Karpas-422 (cell line): ENCODE data around the gene TMIE. TPM values are rescaled to one million over a fixed set of nuclear protein-coding genes. Genes with fewer than 3 reads are reported as not detected.

Experiments
- DNase-seq: peaks from one replicate; pipeline ENCODE4 v3.0.0-alpha.2; 2015
- H2AFZ ChIP-seq: fragments of 200-600 bp; sonication (generic); 2 replicates; pipeline ENCODE4 v1.6.1; 2014; ENCODE audit warnings: antibody characterized with exemption, low read length, mixed read lengths
- H3K27ac ChIP-seq: fragments of 200-600 bp; sonication (generic); 2 replicates; pipeline ENCODE4 v1.5.1; 2014; ENCODE audit warnings: mild to moderate bottlenecking, low read length, moderate library complexity
- H3K27me3 ChIP-seq: fragments of 200-600 bp; sonication (generic); 2 replicates; pipeline ENCODE4 v1.6.1; 2014; ENCODE audit warnings: low read length, mixed read lengths
- H3K36me3 ChIP-seq: fragments of 200-600 bp; sonication (generic); 2 replicates; pipeline ENCODE4 v1.6.1; 2014; ENCODE audit warnings: low read length, mixed read lengths; ENCODE audit not compliant: insufficient read depth
- H3K4me1 ChIP-seq: fragments of 200-600 bp; sonication (generic); 2 replicates; pipeline ENCODE4 v1.6.1; 2014; ENCODE audit warnings: mild to moderate bottlenecking, low read length, mixed read lengths
- H3K4me2 ChIP-seq: fragments of 200-600 bp; sonication (generic); 2 replicates; pipeline ENCODE4 v1.6.1; 2014; ENCODE audit warnings: low read length, low read depth, mild to moderate bottlenecking; ENCODE audit not compliant: poor library complexity, severe bottlenecking
- H3K4me3 ChIP-seq: fragments of 200-600 bp; sonication (generic); 2 replicates; pipeline ENCODE4 v1.5.1; 2014; ENCODE audit warnings: mild to moderate bottlenecking, antibody characterized with exemption, low read length, mixed read lengths
- H3K79me2 ChIP-seq: fragments of 200-600 bp; sonication (generic); 2 replicates; pipeline ENCODE4 v1.6.1; 2014; ENCODE audit warnings: mild to moderate bottlenecking, low read length, mixed read lengths
- H3K9ac ChIP-seq: fragments of 200-600 bp; sonication (generic); 2 replicates; pipeline ENCODE4 v1.6.0; 2014; ENCODE audit warnings: low read length
- H3K9me2 ChIP-seq: fragments of 200-600 bp; sonication (generic), shearing (Covaris generic); replicated peaks from 2 replicates; pipeline ENCODE4 v1.6.0; 2014; ENCODE audit warnings: mild to moderate bottlenecking, low read length, moderate library complexity; ENCODE audit not compliant: insufficient read depth
- H3K9me3 ChIP-seq: fragments of 300-700, 200-600 bp; sonication (generic); 2 replicates; pipeline ENCODE4 v1.6.1; 2014; ENCODE audit warnings: low read length, mixed read lengths
- H4K20me1 ChIP-seq: fragments of 200-600 bp; sonication (generic); 2 replicates; pipeline ENCODE4 v1.6.1; 2014; ENCODE audit warnings: mild to moderate bottlenecking, antibody characterized with exemption, low read length, low read depth; ENCODE audit not compliant: insufficient read depth
- total RNA-seq: library from RNA; depleted of rRNA; stranded (reverse); fragments of >200 nt; shearing (Covaris generic); gene quantifications from 2 replicates; pipeline ENCODE4 v1.2.3, GENCODE V29; 2014; ENCODE audit warnings: low replicate concordance

The TMIE gene
- total RNA-seq, 1 experiment from 2014 or later, result not detected

DNA sequence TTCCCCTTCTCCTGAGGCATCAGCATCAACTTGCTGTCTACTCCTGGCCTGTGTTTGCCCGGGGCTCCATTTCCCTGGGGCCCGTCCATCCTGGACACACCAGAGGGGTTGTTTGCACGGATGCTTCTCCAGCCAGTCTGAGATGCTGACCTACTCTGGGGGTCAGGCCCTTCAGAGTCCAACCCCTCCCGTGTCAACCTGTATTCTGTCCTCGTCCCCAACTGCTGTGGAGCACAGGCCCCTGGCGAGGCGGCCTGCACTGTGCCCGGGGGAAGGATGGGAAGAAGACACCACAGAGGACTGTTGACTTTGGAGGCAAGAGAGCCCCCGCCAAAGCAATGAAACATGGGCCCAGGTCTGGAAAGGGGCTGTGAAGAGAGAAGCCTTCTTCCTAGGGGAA is 33.5 kb upstream of the TMIE start:
- no peak for DNase-seq
- H3K36me3 ChIP-seq, result no peaks in the 10 kb centered on the region

DNA sequence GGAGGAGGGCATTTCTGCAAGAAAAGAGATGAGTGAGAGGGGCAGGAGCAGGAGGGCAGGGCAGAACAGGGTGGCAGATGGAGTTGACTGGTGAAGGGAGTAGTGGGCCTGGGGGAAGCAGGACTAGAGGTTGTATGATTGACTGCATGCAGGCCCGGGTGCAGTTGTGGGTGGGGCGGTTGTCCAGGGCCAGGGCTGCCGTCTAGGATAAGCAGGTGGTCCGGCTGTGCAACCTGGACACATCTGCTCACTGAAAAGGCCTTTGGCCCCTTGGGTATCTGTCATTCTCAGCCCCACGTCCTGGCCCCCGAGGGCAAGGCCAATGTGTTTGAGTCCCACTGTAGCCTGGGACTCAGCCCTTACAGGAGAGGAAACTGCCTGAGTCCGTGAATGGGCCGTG is 33.1 kb upstream of the TMIE start:
- Histone ChIP-seq H3K4me1 (no peaks in the 10 kb centered on the region), H3K79me2 (no peaks in the 10 kb centered on the region), H2AFZ (no peak overlapping the region), H3K9ac (no peak overlapping the region), H3K36me3 (no peaks in the 10 kb centered on the region), H3K4me3 (no peak overlapping the region), H4K20me1 (no peaks in the 10 kb centered on the region; the same call in 1 of the 2 replicates), H3K9me3 (no peaks in the 10 kb centered on the region), H3K27ac (no peak overlapping the region), H3K9me2 (no peaks in the 10 kb centered on the region), H3K4me2 (no peak overlapping the region), H3K27me3 (no peaks in the 10 kb centered on the region)
- DNase-seq, result no peak

More for the DNA sequence above, 33.5 kb upstream of the TMIE start:
- no peaks in the 10 kb centered on the region for H3K9me3 ChIP-seq
- no peaks in the 10 kb centered on the region for H3K9me2 ChIP-seq
- no peaks in the 10 kb centered on the region; the same call in 1 of the 2 replicates for H4K20me1 ChIP-seq
- H3K27ac ChIP-seq, result no peak overlapping the region
- no peak overlapping the region for H3K4me2 ChIP-seq
- H3K4me1 ChIP-seq, result no peaks in the 10 kb centered on the region
- H3K4me3 ChIP-seq, result no peak overlapping the region
- H3K79me2 ChIP-seq, result no peaks in the 10 kb centered on the region
- H2AFZ ChIP-seq, result no peak overlapping the region
- no peaks in the 10 kb centered on the region for H3K27me3 ChIP-seq
- H3K9ac ChIP-seq, result no peak overlapping the region

DNA sequence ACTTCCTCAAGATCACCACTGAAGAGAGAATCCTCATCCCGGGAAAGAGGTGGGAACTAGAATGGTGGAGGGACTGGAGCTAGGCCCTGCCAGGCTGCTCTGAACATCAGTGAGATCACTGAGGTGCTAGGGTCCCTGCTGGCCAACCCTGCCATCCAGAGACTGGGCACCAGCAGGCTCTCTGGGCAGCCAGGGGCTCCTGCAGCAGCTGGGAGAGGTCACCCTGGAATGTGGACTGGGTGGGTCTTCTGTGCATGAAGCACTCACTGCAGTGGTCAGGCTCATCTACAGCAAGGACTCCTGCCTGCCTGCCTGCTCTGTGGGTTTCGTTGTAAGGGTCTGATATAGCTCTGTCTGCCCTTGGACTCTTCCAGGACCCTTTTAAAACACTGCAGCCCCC is 32.6 kb upstream of the TMIE start:
- no peak overlapping the region for H3K4me2 ChIP-seq
- no peak for DNase-seq
- H2AFZ ChIP-seq, result no peak overlapping the region
- no peaks in the 10 kb centered on the region for H3K9me2 ChIP-seq
- H3K9me3 ChIP-seq, result no peaks in the 10 kb centered on the region
- H3K4me1 ChIP-seq, result no peaks in the 10 kb centered on the region
- no peaks in the 10 kb centered on the region for H3K27me3 ChIP-seq
- no peaks in the 10 kb centered on the region for H3K79me2 ChIP-seq
- no peak overlapping the region for H3K9ac ChIP-seq
- no peak overlapping the region for H3K4me3 ChIP-seq
- no peak overlapping the region for H3K27ac ChIP-seq
- no peaks in the 10 kb centered on the region for H3K36me3 ChIP-seq
- no peaks in the 10 kb centered on the region; the same call in 1 of the 2 replicates for H4K20me1 ChIP-seq

DNA sequence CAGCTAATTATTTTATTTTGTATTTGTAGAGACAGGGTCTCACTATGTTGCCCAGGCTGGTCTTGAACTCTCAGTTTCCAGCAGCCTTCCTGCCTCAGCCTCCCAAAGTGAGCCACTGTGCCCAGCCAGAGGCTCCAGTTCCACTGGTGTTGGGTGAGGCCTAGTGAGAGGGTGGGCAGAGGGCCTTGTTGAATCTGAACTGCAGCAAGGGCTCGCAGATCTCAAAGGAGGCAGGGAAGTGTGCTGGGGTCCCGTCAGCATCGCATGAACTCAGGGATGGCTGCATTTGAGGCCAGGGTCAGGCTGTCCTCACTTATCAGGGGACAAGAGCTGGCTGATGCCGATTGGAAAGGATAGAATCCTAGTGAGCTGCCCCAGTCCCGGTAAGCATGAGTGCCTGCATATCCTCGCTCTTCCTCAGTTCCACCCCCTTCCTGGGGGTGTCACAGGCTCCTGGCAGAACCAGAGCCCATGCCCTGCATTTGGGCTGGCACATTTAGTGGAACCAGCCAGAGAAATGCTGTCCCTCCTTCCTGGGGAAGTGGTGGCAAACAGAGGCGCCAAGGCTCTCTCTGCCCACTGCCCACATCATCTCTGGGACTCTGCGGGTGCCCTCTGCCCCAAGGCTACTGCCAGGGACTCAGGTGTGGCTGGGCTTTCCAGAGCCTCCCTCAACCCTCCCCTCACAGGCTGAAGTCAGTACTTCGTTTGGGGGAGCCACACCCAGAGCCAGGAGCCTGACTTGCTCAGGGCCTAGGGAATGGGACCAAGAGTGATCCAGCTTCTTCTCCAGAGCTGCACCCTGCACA is 31.8 kb upstream of the TMIE start:
- no peak overlapping the region for H2AFZ ChIP-seq
- no peak for DNase-seq
- no peaks in the 10 kb centered on the region for H3K79me2 ChIP-seq
- no peaks in the 10 kb centered on the region; the same call in 1 of the 2 replicates for H4K20me1 ChIP-seq
- no peak overlapping the region for H3K4me3 ChIP-seq
- no peak overlapping the region for H3K9ac ChIP-seq
- no peaks in the 10 kb centered on the region for H3K9me3 ChIP-seq
- no peak overlapping the region for H3K27ac ChIP-seq
- H3K36me3 ChIP-seq, result no peaks in the 10 kb centered on the region
- H3K4me1 ChIP-seq, result no peaks in the 10 kb centered on the region
- no peaks in the 10 kb centered on the region for H3K9me2 ChIP-seq
- H3K27me3 ChIP-seq, result no peaks in the 10 kb centered on the region
- H3K4me2 ChIP-seq, result no peak overlapping the region

DNA sequence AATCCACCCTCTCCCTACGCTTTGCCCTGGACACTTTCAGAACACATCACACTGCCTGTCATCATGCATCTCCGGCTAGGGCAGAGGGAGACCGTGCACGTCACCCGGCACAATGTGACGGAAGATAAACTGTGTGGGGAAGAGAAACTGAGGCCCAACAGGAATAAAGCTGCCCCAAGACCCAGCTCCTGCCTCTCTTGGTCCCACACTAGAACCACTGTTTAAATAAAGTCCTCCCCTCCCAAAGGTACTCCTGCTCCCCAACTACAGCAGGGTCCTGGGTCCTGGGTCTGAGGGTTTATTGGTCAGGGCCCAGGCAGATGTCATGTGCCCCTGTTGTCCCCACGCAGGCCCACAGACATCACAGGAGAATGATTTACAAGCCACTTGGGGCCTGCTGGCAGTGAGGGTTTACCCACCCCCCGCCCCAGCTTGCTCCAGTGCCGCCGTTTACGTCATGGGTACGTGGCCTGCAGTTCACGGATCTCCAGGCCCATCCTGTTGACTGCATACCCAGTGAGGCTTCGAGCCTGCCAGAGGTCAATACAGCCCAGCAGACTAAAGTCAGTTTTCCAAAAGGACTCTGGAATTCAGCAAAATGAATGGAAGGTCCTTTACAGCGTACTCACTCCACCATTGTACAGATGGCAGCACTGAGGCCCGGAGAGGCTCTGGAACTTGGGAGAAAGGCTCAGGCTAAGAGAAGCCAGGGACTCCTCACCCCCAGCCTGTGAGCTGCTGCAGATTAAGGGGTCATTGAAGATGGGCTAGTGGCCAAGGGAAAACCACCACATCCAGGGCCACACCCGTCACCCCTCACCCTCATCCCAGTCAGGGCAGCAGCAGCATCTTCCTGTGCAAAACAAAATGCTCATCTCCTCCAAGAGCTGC is 30.9 kb upstream of the TMIE start:
- Histone ChIP-seq H3K4me2 (no peak overlapping the region), H3K36me3 (no peaks in the 10 kb centered on the region), H3K79me2 (no peaks in the 10 kb centered on the region), H3K9me2 (no peaks in the 10 kb centered on the region), H3K9ac (no peak overlapping the region), H3K9me3 (no peaks in the 10 kb centered on the region), H3K4me1 (no peaks in the 10 kb centered on the region), H3K4me3 (no peak overlapping the region), H2AFZ (no peak overlapping the region), H4K20me1 (no peaks in the 10 kb centered on the region; the same call in 1 of the 2 replicates), H3K27me3 (no peaks in the 10 kb centered on the region), H3K27ac (no peak overlapping the region)
- no peak for DNase-seq

DNA sequence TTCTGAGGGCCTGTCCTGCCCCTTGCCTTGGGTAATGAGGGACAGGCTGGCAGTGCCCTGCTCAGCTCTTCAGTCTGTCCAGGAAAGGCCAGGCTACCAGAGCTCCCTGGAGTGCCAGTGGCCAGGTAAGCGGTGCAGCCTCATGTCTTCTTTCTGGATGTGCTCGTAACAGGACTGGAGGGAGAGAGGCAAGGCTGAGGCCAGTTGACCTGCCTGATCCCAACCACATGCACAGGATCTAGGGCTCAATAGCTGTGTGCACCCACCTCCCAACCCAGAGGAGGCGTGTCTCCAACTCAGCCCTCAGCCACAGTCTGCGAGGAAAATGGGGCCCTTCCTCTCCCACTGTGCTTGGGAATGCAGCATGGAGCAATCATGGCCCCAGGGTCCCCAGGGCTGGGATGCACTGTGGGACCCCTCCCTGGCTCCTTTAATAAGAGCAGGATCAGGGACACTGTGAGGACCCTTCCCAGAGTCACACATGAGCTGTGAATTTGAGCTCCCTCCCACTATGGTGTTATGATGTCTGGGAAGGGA is 30.2 kb upstream of the TMIE start:
- no peaks in the 10 kb centered on the region; the same call in 1 of the 2 replicates for H4K20me1 ChIP-seq
- no peaks in the 10 kb centered on the region for H3K9me3 ChIP-seq
- no peaks in the 10 kb centered on the region for H3K4me1 ChIP-seq
- H3K27me3 ChIP-seq, result no peaks in the 10 kb centered on the region
- H3K4me3 ChIP-seq, result no peak overlapping the region
- H3K9ac ChIP-seq, result no peak overlapping the region
- no peak overlapping the region for H3K4me2 ChIP-seq
- H3K27ac ChIP-seq, result no peak overlapping the region
- no peak for DNase-seq
- H3K36me3 ChIP-seq, result no peaks in the 10 kb centered on the region
- H3K79me2 ChIP-seq, result no peaks in the 10 kb centered on the region
- no peak overlapping the region for H2AFZ ChIP-seq
- no peaks in the 10 kb centered on the region for H3K9me2 ChIP-seq

DNA sequence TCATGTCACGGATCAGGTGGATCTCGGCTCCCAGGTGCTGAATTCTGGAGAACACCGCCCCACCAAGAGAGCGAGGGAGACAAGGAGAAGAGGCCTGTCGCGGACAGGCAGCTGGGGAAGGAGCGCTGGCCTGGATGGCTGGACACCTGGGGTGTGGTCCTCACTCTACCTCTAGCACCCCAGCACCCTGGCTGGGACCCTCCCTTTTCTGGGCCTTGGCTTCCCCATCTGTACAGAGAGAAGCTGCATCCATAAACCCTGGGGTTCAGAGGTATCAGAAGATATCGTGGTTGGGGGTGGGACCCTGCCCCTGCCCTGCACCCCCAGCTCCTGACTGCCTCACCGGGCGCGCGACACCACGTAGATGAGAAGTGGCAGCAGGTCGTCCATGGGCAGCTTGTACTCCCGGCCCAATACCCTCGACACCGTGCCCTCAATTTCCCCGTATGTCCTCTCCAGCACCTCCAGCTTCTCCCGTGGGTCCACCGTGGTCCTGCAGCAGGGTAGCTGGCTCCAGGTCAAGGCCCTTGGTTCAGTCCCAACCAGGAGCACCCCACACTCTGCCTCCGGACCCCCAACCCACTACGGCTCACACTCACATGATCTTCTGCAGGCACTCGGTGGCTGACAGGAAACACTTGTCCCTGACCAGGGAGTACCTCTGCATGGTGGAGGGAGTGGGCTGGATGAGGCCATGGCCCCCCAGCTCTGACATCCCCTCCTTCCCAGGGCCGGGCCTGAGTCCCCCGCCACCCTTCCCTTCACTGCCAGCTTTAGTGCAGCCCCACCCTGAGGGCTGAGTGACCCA is 29.4 kb upstream of the TMIE start:
- no peaks in the 10 kb centered on the region for H3K9me3 ChIP-seq
- H3K9ac ChIP-seq, result no peak overlapping the region
- no peak overlapping the region for H3K4me2 ChIP-seq
- no peaks in the 10 kb centered on the region for H3K79me2 ChIP-seq
- H2AFZ ChIP-seq, result no peak overlapping the region
- H3K27me3 ChIP-seq, result no peaks in the 10 kb centered on the region
- no peak overlapping the region for H3K27ac ChIP-seq
- H3K36me3 ChIP-seq, result no peaks in the 10 kb centered on the region
- H4K20me1 ChIP-seq, result no peaks in the 10 kb centered on the region; the same call in 1 of the 2 replicates
- no peak for DNase-seq
- no peaks in the 10 kb centered on the region for H3K4me1 ChIP-seq
- H3K4me3 ChIP-seq, result no peak overlapping the region
- H3K9me2 ChIP-seq, result no peaks in the 10 kb centered on the region
